ENCODE measurements around the gene BUB3. TPM values are rescaled to one million over a fixed set of nuclear protein-coding genes. Genes with fewer than 3 reads are reported as not detected.

Gene BUB3
- total RNA-seq, 3 donors from 2014 or later (not counting 1 experiment from before 2014, with no cell fraction given) = 122 to 145 (median 125) TPM

DNA sequence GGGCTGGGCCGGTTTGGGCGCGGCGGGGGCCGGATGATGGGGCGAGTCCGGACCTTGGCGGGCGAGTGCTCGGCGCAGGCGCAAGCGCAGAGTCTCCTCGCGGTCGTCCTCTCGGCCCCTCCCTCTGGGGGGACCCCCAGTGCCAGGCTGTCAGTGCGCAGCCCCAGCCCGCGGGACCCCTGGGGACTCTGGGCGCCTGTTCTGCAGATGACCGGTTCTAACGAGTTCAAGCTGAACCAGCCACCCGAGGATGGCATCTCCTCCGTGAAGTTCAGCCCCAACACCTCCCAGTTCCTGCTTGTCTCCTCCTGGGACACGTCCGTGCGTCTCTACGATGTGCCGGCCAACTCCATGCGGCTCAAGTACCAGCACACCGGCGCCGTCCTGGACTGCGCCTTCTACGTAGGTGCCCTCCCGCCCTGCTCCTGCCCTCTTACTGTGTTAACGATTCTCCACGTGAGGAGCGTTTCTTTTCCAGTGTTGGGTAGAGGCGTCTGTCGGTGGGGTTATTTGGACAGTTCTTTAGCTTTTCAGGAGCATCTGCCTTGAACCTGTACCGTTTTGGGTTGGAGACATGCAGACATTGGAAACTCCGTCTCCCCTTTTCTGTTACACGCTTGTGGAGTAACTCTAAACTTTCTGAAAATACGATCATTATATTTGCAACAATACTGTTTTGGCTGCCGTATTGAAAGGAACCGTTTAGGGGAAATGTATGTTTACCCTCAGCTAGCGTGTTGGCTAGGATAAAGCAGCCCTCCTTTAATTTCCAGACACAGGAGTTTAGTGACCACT is 706 bp downstream of the BUB3 start:
- peak overlapping the region; percentile 99 for H3K4me3 ChIP-seq (ENCODE audit: low read length)

DNA sequence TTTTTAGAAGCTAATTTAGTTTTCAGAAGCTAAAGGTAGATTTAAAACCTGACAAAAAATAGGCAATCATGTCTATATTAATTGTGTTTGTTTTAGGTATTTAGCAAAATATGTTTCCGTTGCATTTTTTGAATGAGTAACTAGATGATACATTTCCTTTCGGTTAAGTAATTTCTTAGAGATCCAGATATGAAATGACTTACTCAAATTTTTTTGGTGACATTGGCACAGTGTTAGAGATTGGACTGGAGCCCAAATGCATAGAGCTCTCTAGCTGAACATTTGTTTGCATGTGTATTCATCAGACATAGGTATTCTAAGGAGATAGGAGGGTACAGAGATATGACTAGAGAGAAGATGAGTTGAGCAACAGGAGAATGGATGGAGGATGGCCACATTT is 1.9 kb downstream of the BUB3 start:
- Histone ChIP-seq H3K4me1 (ENCODE audit: control insufficient read depth, insufficient read depth, low read length) (peaks cover 26% of the 10 kb centered on the region), H3K27me3 (ENCODE audit: control insufficient read depth, insufficient read depth, low read length) (peaks cover 18% of the 10 kb centered on the region), H3K27ac (ENCODE audit: low read length) (no peak overlapping the region), H3K9me3 (ENCODE audit: control insufficient read depth, insufficient read depth, low read length) (no peaks in the 10 kb centered on the region), H3K4me3 (ENCODE audit: low read length) (no peak overlapping the region), H3K36me3 (ENCODE audit: control insufficient read depth, insufficient read depth, low read length) (peaks cover 31% of the 10 kb centered on the region)
- Mint-ChIP-seq H3K27ac (peak overlapping the region; percentile 72 to 96), H3K9me3 (no peaks in the 10 kb centered on the region), H3K4me1 (peaks cover 65 to 69% of the 10 kb centered on the region in 2 donors), H3K4me3 (peak overlapping the region; percentile 13), H3K27me3 (ENCODE audit: low read depth in 2 of 2) (peaks cover 11 to 19% of the 10 kb centered on the region in 2 donors), H3K36me3 (no peaks in the 10 kb centered on the region)
- ATAC-seq = no peak
- intact Hi-C loops (cut with micrococcal nuclease) = loop anchor here (5.0 kb wide), 1 partner anchor 86 kb away; no protein-coding TSS in a partner anchor
- TF ChIP-seq, protein P1, sequence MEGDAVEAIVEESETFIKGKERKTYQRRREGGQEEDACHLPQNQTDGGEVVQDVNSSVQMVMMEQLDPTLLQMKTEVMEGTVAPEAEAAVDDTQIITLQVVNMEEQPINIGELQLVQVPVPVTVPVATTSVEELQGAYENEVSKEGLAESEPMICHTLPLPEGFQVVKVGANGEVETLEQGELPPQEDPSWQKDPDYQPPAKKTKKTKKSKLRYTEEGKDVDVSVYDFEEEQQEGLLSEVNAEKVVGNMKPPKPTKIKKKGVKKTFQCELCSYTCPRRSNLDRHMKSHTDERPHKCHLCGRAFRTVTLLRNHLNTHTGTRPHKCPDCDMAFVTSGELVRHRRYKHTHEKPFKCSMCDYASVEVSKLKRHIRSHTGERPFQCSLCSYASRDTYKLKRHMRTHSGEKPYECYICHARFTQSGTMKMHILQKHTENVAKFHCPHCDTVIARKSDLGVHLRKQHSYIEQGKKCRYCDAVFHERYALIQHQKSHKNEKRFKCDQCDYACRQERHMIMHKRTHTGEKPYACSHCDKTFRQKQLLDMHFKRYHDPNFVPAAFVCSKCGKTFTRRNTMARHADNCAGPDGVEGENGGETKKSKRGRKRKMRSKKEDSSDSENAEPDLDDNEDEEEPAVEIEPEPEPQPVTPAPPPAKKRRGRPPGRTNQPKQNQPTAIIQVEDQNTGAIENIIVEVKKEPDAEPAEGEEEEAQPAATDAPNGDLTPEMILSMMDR (IDR thresholded peaks at IDR 0.05) = no peak
- DNase-seq = no peak
- 70% methylated on average over 2 of the region's 2 CpGs for WGBS (ENCODE audit: insufficient coverage)

More for the DNA sequence above, 706 bp downstream of the BUB3 start:
- Mint-ChIP-seq H3K27ac (peak overlapping the region; percentile 96 to 100), H3K4me3 (peak overlapping the region; percentile 99), H3K9me3 (no peaks in the 10 kb centered on the region), H3K27me3 (ENCODE audit: low read depth in 2 of 2) (peaks cover 19% of the 10 kb centered on the region in 2 donors), H3K36me3 (no peaks in the 10 kb centered on the region), H3K4me1 (peaks cover 56 to 57% of the 10 kb centered on the region in 2 donors)
- H3K4me1 ChIP-seq (ENCODE audit: control insufficient read depth, insufficient read depth, low read length) = peaks cover 31% of the 10 kb centered on the region
- peak; percentile 32 to 42 (median 37) for ATAC-seq
- H3K27ac ChIP-seq (ENCODE audit: low read length) = peak overlapping the region; percentile 93
- WGBS (ENCODE audit: insufficient coverage) = 9% methylated on average over 49 of the region's 49 CpGs
- no peaks in the 10 kb centered on the region for H3K9me3 ChIP-seq (ENCODE audit: control insufficient read depth, insufficient read depth, low read length)
- H3K36me3 ChIP-seq (ENCODE audit: control insufficient read depth, insufficient read depth, low read length) = peaks cover 31% of the 10 kb centered on the region
- intact Hi-C loops (cut with micrococcal nuclease) = loop anchor here (1.0 to 5.0 kb wide), 2 partner anchors 87 to 147 kb away; partner anchors contain the start of gene IKZF5
- peaks cover 30% of the 10 kb centered on the region for H3K27me3 ChIP-seq (ENCODE audit: control insufficient read depth, insufficient read depth, low read length)
- DNase-seq = peak; percentile 21 to 57
- TF ChIP-seq, protein P1 (IDR thresholded peaks at IDR 0.05) = no peak

DNA sequence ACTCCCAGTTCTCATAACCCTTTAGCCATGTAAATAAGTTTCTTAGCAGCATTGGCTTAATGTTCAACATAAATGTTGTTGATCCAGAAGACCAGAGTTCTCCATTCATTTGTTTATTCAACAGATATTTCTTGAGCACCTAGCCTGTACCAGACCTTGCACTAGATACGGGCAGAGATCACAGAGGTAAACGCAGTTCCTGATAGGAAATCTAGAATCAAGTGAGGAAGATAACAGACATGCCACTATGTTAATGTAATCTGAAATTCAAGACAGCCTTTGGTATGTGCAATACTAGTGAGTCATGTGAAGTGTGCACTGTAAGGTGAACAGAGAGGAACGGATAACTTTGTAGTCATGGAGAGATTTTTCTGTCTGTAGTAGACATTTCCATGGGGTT is 3.0 kb downstream of the BUB3 start:
- Mint-ChIP-seq H3K4me3 (no peak overlapping the region), H3K27me3 (ENCODE audit: low read depth in 2 of 2) (peaks cover 7 to 9% of the 10 kb centered on the region in 2 donors), H3K27ac (peak overlapping the region in 1 of 2 donors; percentile 74), H3K36me3 (peaks cover 6% of the 10 kb centered on the region), H3K9me3 (no peaks in the 10 kb centered on the region), H3K4me1 (peaks cover 67 to 69% of the 10 kb centered on the region in 2 donors)
- no peak for DNase-seq
- H3K36me3 ChIP-seq (ENCODE audit: control insufficient read depth, insufficient read depth, low read length) = peaks cover 39% of the 10 kb centered on the region
- TF ChIP-seq, protein P1 (IDR thresholded peaks at IDR 0.05) = no peak
- ATAC-seq = no peak
- intact Hi-C loops (cut with micrococcal nuclease) = loop anchor here (5.0 kb wide), 1 partner anchor 85 kb away; no protein-coding TSS in a partner anchor
- peaks cover 22% of the 10 kb centered on the region for H3K4me1 ChIP-seq (ENCODE audit: control insufficient read depth, insufficient read depth, low read length)
- H3K9me3 ChIP-seq (ENCODE audit: control insufficient read depth, insufficient read depth, low read length) = no peaks in the 10 kb centered on the region
- H3K4me3 ChIP-seq (ENCODE audit: low read length) = no peak overlapping the region
- peaks cover 7% of the 10 kb centered on the region for H3K27me3 ChIP-seq (ENCODE audit: control insufficient read depth, insufficient read depth, low read length)
- WGBS (ENCODE audit: insufficient coverage) = 80% methylated on average over 3 of the region's 3 CpGs
- H3K27ac ChIP-seq (ENCODE audit: low read length) = no peak overlapping the region
